Measurements from ENCODE around the gene ERMARD.

ERMARD gene

DNA sequence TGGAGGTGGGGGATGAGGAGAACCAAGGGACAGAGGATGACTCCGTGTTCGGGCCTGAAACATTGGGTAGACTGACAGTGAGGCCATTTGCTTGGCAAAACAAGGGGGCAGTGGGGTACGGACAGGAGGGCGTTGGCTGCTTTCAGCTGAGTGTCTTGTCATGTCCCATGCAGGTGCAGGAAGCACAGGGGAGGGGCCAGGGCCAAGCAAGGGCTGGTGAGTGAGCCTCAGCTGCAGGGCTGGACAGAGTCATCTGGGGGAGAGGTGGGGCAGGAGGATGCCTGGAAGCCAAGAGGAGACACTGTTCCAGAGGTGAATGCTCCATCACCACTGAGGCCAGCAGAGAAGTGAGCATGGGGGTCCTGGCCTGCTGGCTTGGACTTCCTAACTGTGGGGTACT, 78.4 kb downstream of the ERMARD start:
- DNase-seq: no peak

DNA sequence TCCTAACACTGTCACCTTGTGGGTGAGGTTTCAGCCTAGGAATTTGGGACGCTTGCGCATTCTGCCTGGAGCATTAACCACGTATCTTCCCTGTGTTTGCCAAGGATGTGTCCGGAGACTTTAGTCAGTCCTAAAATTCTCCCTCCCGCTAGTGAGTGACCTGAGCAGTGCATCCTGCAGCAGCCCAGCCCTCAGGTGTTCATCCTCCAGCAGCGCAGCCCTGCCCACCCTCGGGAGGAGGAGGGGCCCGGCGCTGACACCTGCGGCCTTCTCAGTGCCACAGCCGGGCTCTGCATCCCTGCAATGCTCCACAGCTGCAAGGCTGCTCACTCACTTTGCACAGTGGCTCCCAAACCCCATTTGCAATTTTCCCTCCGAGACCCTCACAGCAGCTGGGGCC, 79.5 kb downstream of the ERMARD start:
- DNase-seq: no peak

Measured in amniotic stem cell (primary cell).